GM12801 (cell line): ENCODE results near the gene CNTNAP2.

Experiments used
- CTCF ChIP-seq: IDR thresholded peaks from one replicate; pipeline ENCODE4 v1.5.1; 2011; ENCODE audit warnings: control low read depth; ENCODE audit not compliant: insufficient read length; ENCODE audit errors: extremely low read depth

Gene CNTNAP2

GRCh38 chr7:148436571-148436970 lies 2320.0 kb downstream of the CNTNAP2 start:
- no peak for TF ChIP-seq CTCF

- TF ChIP-seq CTCF: no peak
These were observed 2320.4 kb downstream of the CNTNAP2 start for GRCh38 chr7:148437043-148437442.

- no peak for TF ChIP-seq CTCF
These were observed 2325.6 kb downstream of the CNTNAP2 start for GRCh38 chr7:148442141-148442655.

- TF ChIP-seq CTCF: no peak
These were observed 2326.3 kb downstream of the CNTNAP2 start for GRCh38 chr7:148442933-148443332.

- no peak for TF ChIP-seq CTCF
These were observed 2328.9 kb downstream of the CNTNAP2 start for GRCh38 chr7:148445260-148446044.

- TF ChIP-seq CTCF: no peak
These were observed 2330.7 kb downstream of the CNTNAP2 start for GRCh38 chr7:148447221-148447849.

GRCh38 chr7:148456351-148456750 lies 2339.8 kb downstream of the CNTNAP2 start:
- TF ChIP-seq CTCF: no peak
